HG03097 (cell line): ENCODE measurements around the gene ANKRD45.
"Not testable (repeated sequence)": the region's sequence is repeated elsewhere in the genome, so short reads cannot be mapped to it uniquely, and the experiment has no call there.

Experiments
- ATAC-seq: cut with Tn5 transposase; IDR thresholded peaks from one replicate; pipeline ENCODE4 v1.9.1; 2021; ENCODE audit not compliant: unreplicated experiment, low FRiP score

ANKRD45 gene

GRCh38 chr1:173646656-173647055 is 23.0 kb downstream of the ANKRD45 start:
- ATAC-seq = no peak

- not testable (repeated sequence) for ATAC-seq
Observed at GRCh38 chr1:173642450-173643139, 27.1 kb downstream of the ANKRD45 start.

GRCh38 chr1:173639102-173639501 is 30.5 kb downstream of the ANKRD45 start:
- no peak for ATAC-seq

- no peak for ATAC-seq
Observed at GRCh38 chr1:173638043-173639021, 31.3 kb downstream of the ANKRD45 start.

- not testable (repeated sequence) for ATAC-seq
Observed at GRCh38 chr1:173637236-173638042, 32.2 kb downstream of the ANKRD45 start.

- ATAC-seq = no peak
Observed at GRCh38 chr1:173635116-173635515, 34.5 kb downstream of the ANKRD45 start, which contains the start of gene TEX50. TEX50 (plus strand) TSS chr1:173635338; CDS start chr1:173635522, 184 bp downstream.

- no peak for ATAC-seq
Observed at GRCh38 chr1:173628888-173629287, 40.8 kb downstream of the ANKRD45 start.

GRCh38 chr1:173627269-173627668 is 42.4 kb downstream of the ANKRD45 start:
- no peak for ATAC-seq

- ATAC-seq = no peak
Observed at GRCh38 chr1:173616859-173617258, 52.8 kb downstream of the ANKRD45 start.

- ATAC-seq = not testable (repeated sequence)
Observed at GRCh38 chr1:173613086-173613485, 56.6 kb downstream of the ANKRD45 start.

GRCh38 chr1:173608503-173609216 is 61.0 kb downstream of the ANKRD45 start:
- ATAC-seq = no peak

GRCh38 chr1:173603056-173603591 is 66.5 kb downstream of the ANKRD45 start, which contains the start of gene SLC9C2:
SLC9C2 (minus strand) TSS chr1:173603072; CDS start chr1:173601776, 1,296 bp downstream.
- no peak for ATAC-seq

GRCh38 chr1:173601588-173601987 is 68.1 kb downstream of the ANKRD45 start:
- no peak for ATAC-seq

- ATAC-seq = no peak
Observed at GRCh38 chr1:173596097-173596825, 73.4 kb downstream of the ANKRD45 start.

- ATAC-seq = not testable (repeated sequence)
Observed at GRCh38 chr1:173591138-173591537, 78.5 kb downstream of the ANKRD45 start.

- ATAC-seq = no peak
Observed at GRCh38 chr1:173590557-173590956, 79.1 kb downstream of the ANKRD45 start.

GRCh38 chr1:173581383-173582079 is 88.1 kb downstream of the ANKRD45 start:
- ATAC-seq = no peak

- no peak for ATAC-seq
Observed at GRCh38 chr1:173580658-173581057, 89.0 kb downstream of the ANKRD45 start.
